ENCODE measurements around the gene HCST. TPM values are rescaled to one million over a fixed set of nuclear protein-coding genes. Genes with fewer than 3 reads are reported as not detected.
"Not testable (repeated sequence)": the region's sequence is repeated elsewhere in the genome, so short reads cannot be mapped to it uniquely, and the experiment has no call there.

The HCST gene
- total RNA-seq, 1 donor: 0.81 TPM

- H3K4me3 ChIP-seq (ENCODE audit: low read depth, low read length): no peak overlapping the region
- DNase-seq (ENCODE audit: low read depth): no peak
- TF ChIP-seq, protein P1, sequence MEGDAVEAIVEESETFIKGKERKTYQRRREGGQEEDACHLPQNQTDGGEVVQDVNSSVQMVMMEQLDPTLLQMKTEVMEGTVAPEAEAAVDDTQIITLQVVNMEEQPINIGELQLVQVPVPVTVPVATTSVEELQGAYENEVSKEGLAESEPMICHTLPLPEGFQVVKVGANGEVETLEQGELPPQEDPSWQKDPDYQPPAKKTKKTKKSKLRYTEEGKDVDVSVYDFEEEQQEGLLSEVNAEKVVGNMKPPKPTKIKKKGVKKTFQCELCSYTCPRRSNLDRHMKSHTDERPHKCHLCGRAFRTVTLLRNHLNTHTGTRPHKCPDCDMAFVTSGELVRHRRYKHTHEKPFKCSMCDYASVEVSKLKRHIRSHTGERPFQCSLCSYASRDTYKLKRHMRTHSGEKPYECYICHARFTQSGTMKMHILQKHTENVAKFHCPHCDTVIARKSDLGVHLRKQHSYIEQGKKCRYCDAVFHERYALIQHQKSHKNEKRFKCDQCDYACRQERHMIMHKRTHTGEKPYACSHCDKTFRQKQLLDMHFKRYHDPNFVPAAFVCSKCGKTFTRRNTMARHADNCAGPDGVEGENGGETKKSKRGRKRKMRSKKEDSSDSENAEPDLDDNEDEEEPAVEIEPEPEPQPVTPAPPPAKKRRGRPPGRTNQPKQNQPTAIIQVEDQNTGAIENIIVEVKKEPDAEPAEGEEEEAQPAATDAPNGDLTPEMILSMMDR (IDR thresholded peaks at IDR 0.05; ENCODE audit: insufficient read depth, low read length): no peak
Measured at GRCh38 chr19:35904311-35905068, 2.2 kb downstream of the HCST start.

DNA sequence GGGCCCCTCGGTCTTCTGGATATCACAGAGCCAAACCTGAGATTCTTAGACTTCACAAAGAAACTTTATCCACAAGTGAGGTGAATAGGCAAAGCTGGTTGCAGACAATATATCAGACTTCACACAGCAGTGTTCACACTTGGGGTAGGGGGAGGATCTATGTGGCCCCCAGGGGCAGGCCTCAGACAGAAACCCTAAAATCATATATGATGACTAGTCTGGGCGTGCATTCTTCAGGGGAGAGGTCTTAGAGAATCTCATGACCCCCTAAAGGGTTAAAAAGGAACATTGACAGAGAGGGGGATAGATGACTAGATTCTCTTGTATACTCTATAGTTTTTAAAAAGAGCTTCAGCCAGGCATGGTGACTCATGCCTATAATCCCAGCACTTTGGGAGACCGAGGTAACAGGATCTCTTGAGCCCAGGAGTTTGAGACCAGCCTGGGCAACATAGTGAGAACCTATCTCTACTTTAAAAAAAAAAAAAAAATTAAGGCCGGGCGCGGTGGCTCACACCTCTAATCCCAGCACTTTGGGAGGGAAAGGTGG is 2.9 kb downstream of the HCST start:
- TF ChIP-seq, protein P1 (IDR thresholded peaks at IDR 0.05; ENCODE audit: insufficient read depth, low read length): no peak
- H3K4me3 ChIP-seq (ENCODE audit: low read depth, low read length): no peak overlapping the region
- DNase-seq (ENCODE audit: low read depth): no peak

GRCh38 chr19:35907377-35907745 is 5.0 kb downstream of the HCST start:
- H3K4me3 ChIP-seq (ENCODE audit: low read depth, low read length): no peak overlapping the region
- no peak for DNase-seq (ENCODE audit: low read depth)
- TF ChIP-seq, protein P1 (IDR thresholded peaks at IDR 0.05; ENCODE audit: insufficient read depth, low read length): no peak

DNA sequence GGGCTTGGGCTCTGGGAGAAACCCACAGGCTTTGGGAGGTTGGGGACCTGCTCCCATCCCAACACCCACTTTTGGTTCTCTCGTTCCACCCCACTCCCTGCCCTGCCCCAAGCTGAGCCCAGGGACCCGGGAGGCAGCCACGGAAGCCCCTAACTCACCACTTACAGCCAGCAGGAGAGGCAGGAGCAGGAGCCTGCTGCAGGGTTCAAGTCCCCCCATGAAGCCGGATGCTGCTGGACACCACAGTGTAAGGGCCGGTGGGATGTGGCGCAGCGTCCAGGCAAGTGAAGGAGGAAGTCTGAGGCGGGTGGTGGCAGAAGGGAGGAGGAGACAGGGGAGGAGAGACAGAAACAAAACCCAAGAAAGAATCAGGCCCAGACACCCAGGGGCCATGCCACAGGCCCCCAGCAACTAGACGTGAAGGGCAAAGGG is 5.7 kb downstream of the HCST start, which contains the start of gene TYROBP:
Gene TYROBP, minus strand, starts transcription at position 286 of the 432 bp plus-strand sequence. Its CDS starts 67 bp downstream, at position 219.
- H3K4me3 ChIP-seq (ENCODE audit: low read depth, low read length): no peak within 1 kb of the TSS
- DNase-seq (ENCODE audit: low read depth): no peak
- TF ChIP-seq, protein P1 (IDR thresholded peaks at IDR 0.05; ENCODE audit: insufficient read depth, low read length): no peak

DNA sequence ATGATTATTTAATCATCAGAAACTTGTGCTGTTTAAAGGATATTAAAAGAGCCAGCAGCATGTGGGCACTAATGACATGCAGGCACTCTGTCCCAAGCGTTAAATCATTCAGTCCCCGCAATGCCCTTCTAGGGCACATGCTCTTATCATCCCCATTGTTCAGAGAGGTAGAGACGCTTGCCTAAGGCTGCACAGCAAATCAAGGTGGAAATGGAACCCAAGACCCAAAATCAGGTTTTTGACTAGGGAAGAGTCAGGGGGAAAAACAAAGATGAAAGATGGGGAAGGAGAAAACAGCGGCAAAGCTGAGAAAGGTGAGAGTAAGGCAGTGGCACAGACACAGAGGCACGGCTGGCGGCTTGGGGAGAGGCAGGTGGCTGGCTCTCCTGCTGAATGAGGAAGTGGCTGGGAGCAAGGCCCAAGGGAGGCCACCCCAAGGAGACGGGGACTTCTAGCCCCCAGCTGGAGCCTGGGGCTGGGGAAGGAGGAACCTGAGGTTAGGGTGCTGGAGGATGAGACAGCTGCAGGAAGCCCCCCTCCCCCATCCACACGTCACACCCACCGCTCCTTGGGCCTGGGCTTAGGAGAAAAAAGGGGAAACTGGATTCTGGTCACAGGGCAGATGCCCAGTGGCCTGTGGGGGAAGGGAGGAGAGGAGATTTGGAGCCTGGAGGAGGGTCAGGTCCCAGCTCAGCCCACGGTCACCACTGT is 6.8 kb downstream of the HCST start:
- no peak overlapping the region for H3K4me3 ChIP-seq (ENCODE audit: low read depth, low read length)
- DNase-seq (ENCODE audit: low read depth): no peak
- TF ChIP-seq, protein P1 (IDR thresholded peaks at IDR 0.05; ENCODE audit: insufficient read depth, low read length): no peak

- H3K4me3 ChIP-seq (ENCODE audit: low read depth, low read length): no peak overlapping the region
- TF ChIP-seq, protein P1 (IDR thresholded peaks at IDR 0.05; ENCODE audit: insufficient read depth, low read length): no peak
- no peak for DNase-seq (ENCODE audit: low read depth)
Measured at GRCh38 chr19:35909684-35910035, 7.3 kb downstream of the HCST start.

- DNase-seq (ENCODE audit: low read depth); H3K4me3 ChIP-seq (ENCODE audit: low read depth, low read length): not testable (repeated sequence)
Measured at GRCh38 chr19:35910355-35910754, 8.0 kb downstream of the HCST start.
